Heart left ventricle (tissue), 16 donors: ENCODE measurements around the gene ASCC3. TPM values are rescaled to one million over a fixed set of nuclear protein-coding genes. Genes with fewer than 3 reads are reported as not detected.

ENCODE experiments used
- ATAC-seq, 4 donors: fragments of 200-7000 bp; cut with Tn5 transposase; one replicate each; pipeline ENCODE4 v1.9.1; 2020 to 2022; ENCODE audit warnings: moderate library complexity in 4 of 4, mild to moderate bottlenecking in 3 of 4, moderate number of reproducible peaks in 1 of 4
- DNase-seq, 5 donors: peaks; one replicate each; pipeline ENCODE4 v3.0.0-alpha.2; 2020
- H3K27ac ChIP-seq, 12 donors: fragments of 200-600 bp; sonication (generic) in 4 of 12; one replicate each; pipeline versions ENCODE4 v1.5.0 to v1.8.0; 2016 to 2022; ENCODE audit warnings: mild to moderate bottlenecking in 2 of 12
- H3K27me3 ChIP-seq, 9 donors: fragments of 200-600 bp; sonication (generic) in 2 of 9; one replicate each; pipeline versions ENCODE4 v1.5.1 to v1.8.0; 2016 to 2022; ENCODE audit warnings: mild to moderate bottlenecking in 3 of 9
- H3K36me3 ChIP-seq, 9 donors: fragments of 200-600 bp; sonication (generic) in 2 of 9; one replicate each; pipeline versions ENCODE4 v1.5.0 to v1.8.0; 2018 to 2022; ENCODE audit warnings: mild to moderate bottlenecking in 2 of 9
- H3K4me1 ChIP-seq, 12 donors: fragments of 200-600 bp; sonication (generic) in 4 of 12; one replicate each; pipeline versions ENCODE4 v1.5.0 to v1.8.0; 2016 to 2022; ENCODE audit warnings: mild to moderate bottlenecking in 3 of 12
- H3K4me3 ChIP-seq, 12 donors: fragments of 200-600 bp; sonication (generic) in 4 of 12; one replicate each; pipeline versions ENCODE4 v1.5.0 to v1.8.0; 2017 to 2022; ENCODE audit warnings: mild to moderate bottlenecking in 9 of 12, moderate library complexity in 4 of 12
- H3K9me3 ChIP-seq, 12 donors: fragments of 200-600 bp; sonication (generic) in 4 of 12; one replicate each; pipeline versions ENCODE4 v1.5.0 to v1.8.0; 2016 to 2022; ENCODE audit warnings: mild to moderate bottlenecking in 1 of 12
- CTCF ChIP-seq, 12 donors: fragments of 200-600 bp; sonication (generic) in 4 of 12; IDR thresholded peaks; one replicate each; pipeline versions ENCODE4 v1.5.0 to v1.8.0; 2018 to 2022; ENCODE audit warnings: antibody characterized with exemption in 12 of 12, mild to moderate bottlenecking in 5 of 12
- POLR2A ChIP-seq, 2 donors: fragments of 450-650 bp; IDR thresholded peaks; one replicate each; pipeline ENCODE4 v1.6.1; 2017; ENCODE audit warnings: antibody characterized with exemption in 2 of 2, mild to moderate bottlenecking in 2 of 2, moderate library complexity in 2 of 2
- WGBS, 4 donors: extraction: QIAGEN DNeasy Blood & Tissue Kit in 2 of 4; methylation state at CpG; one replicate each; pipeline versions ENCODE4 v1.1.5 to v1.1.7; 2013 to 2018; 5-methylcytosine and 5-hydroxymethylcytosine counted together
- intact Hi-C, 10 donors: fragments of 100-400 bp; cut with DNase I; formaldehyde crosslinking; loops; one replicate each; pipeline versions ENCODE4 v1.11.1 to v1.14.2; 2022
- polyA plus RNA-seq, 2 donors: library from polyadenylated mRNA; stranded (reverse); fragments of 200-250 nt; gene quantifications; one replicate each; pipeline ENCODE4 v1.2.3, GENCODE V29; 2013
- total RNA-seq, 9 donors: library from RNA; depleted of rRNA in 2 of 9; stranded (reverse); fragments of >200 nt in 2 of 9; fragmentation: NEBNext Ultra II Directional in 3 of 9; extraction: Animal tissue kit (Norgen Biotek cat#: 25700) in 3 of 9; gene quantifications; one replicate each; pipeline versions ENCODE4 v1.1.0 to v1.2.4, GENCODE V29; 2016 to 2023
- donor health status: ischemic (EF 13 %, LVEDD 7.1; RV severe dilation, severe dysfunction).
- donor health status: healthy with polysubstance abuse.
- donor health status: DM: no; HTN: yes; CAD: no.
- donor health status: DM: no; HTN: no; CAD: no.
- donor health status: ischemic (EF 25% LVEDD 6.9; RV normal size, moderate dysfunction).
- donor health status: ischemic (EF 25% LVEDD 5.7; RV mildly dilated, moderate dysfunction).
- donor health status: healthy.
- donor health status: DM: yes; HTN: yes; CAD: no.
- donor health status: ischemic (EF 35%, LVEDD 5.7; RV mildly dilated, moderate dysfunction).
- donor health status: nonischemic (EF 11% LVEDD 7.7; RV severe dilation, severe dysfunction).
- donor health status: DM: yes; HTN: yes; CAD: no.
- donor health status: PGD.
- donor health status: ischemic (EF 29% LVEDD 5.4; RV normal size, mild dysfunction).
- donor health status: nonischemic (EF 23%, LVEDD 6.1; RV moderate dilation, normal function).

The ASCC3 gene
- total and polyA plus RNA-seq, 11 donors: 3.4 to 29.2 (median 15.0) TPM

- DNase-seq: no peak
- intact Hi-C loops: no loop called here
- no peaks in the 10 kb centered on the region for H3K27me3 ChIP-seq
- no peaks in the 10 kb centered on the region for H3K36me3 ChIP-seq
- no peak for ATAC-seq
- peaks cover 0 to 11% (median 5%) of the 10 kb centered on the region in 12 donors for H3K4me1 ChIP-seq
- no peak overlapping the region for H3K27ac ChIP-seq
- H3K9me3 ChIP-seq: no peaks in the 10 kb centered on the region
- no peak overlapping the region for H3K4me3 ChIP-seq
- 34 to 47% (median 34%) methylated on average over 1 of the region's 1 CpG for WGBS, 4 donors
- no peak for TF ChIP-seq CTCF (IDR thresholded peaks at IDR 0.05)
- no peak for TF ChIP-seq POLR2A (IDR thresholded peaks at IDR 0.05)
These were observed 4.9 kb upstream of the ASCC3 start for GRCh38 chr6:100886076-100886475.

- ATAC-seq: no peak
- Histone ChIP-seq H3K27me3 (no peaks in the 10 kb centered on the region), H3K27ac (no peak overlapping the region), H3K4me1 (peaks cover 0 to 29% (median 15%) of the 10 kb centered on the region in 12 donors), H3K36me3 (no peaks in the 10 kb centered on the region), H3K4me3 (no peak overlapping the region), H3K9me3 (no peaks in the 10 kb centered on the region)
- 96 to 100% (median 98%) methylated on average over 3 of the region's 3 CpGs for WGBS, 4 donors
- TF ChIP-seq CTCF (IDR thresholded peaks at IDR 0.05) (no peak), POLR2A (IDR thresholded peaks at IDR 0.05) (no peak)
- intact Hi-C loops: no loop called here
- no peak for DNase-seq
These were observed 2.2 kb upstream of the ASCC3 start for GRCh38 chr6:100883347-100883746.

- 8 to 10% (median 9%) methylated on average over 6 of the region's 6 CpGs for WGBS, 4 donors
- H3K4me3 ChIP-seq: peak overlapping the region; percentile 75 to 90 (median 86)
- no peaks in the 10 kb centered on the region for H3K27me3 ChIP-seq
- intact Hi-C loops: no loop called here
- ATAC-seq: peak in 1 of 4 donors; percentile 4
- DNase-seq: no peak
- H3K36me3 ChIP-seq: no peaks in the 10 kb centered on the region
- TF ChIP-seq POLR2A (IDR thresholded peaks at IDR 0.05) (no peak), CTCF (IDR thresholded peaks at IDR 0.05) (no peak)
- H3K9me3 ChIP-seq: no peaks in the 10 kb centered on the region
- H3K27ac ChIP-seq: peak overlapping the region; percentile 58 to 94 (median 86)
- H3K4me1 ChIP-seq: peaks cover 0 to 39% (median 19%) of the 10 kb centered on the region in 12 donors
These were observed 545 bp upstream of the ASCC3 start for GRCh38 chr6:100881707-100882040.

- H3K9me3 ChIP-seq: no peaks in the 10 kb centered on the region
- WGBS, 4 donors: 9 to 13% (median 11%) methylated on average over 5 of the region's 5 CpGs
- peak overlapping the region; percentile 58 to 94 (median 86) for H3K27ac ChIP-seq
- H3K27me3 ChIP-seq: no peaks in the 10 kb centered on the region
- DNase-seq: no peak
- ATAC-seq: no peak
- peak overlapping the region; percentile 75 to 90 (median 86) for H3K4me3 ChIP-seq
- H3K4me1 ChIP-seq: peaks cover 0 to 39% (median 19%) of the 10 kb centered on the region in 12 donors
- intact Hi-C loops: no loop called here
- TF ChIP-seq CTCF (IDR thresholded peaks at IDR 0.05): no peak
- TF ChIP-seq POLR2A (IDR thresholded peaks at IDR 0.05): no peak
- no peaks in the 10 kb centered on the region for H3K36me3 ChIP-seq
These were observed 828 bp downstream of the ASCC3 start for GRCh38 chr6:100880149-100880852.
